ENCODE measurements around the gene TMC7. TPM values are rescaled to one million over a fixed set of nuclear protein-coding genes. Genes with fewer than 3 reads are reported as not detected.
"Not testable (repeated sequence)": the region's sequence is repeated elsewhere in the genome, so short reads cannot be mapped to it uniquely, and the experiment has no call there.

TMC7 gene
- total and polyA plus RNA-seq, 4 experiments from 2014 or later: not detected

GRCh38 chr16:18997001-18997400, 13.3 kb downstream of the TMC7 start:
- CTCF ChIA-PET (ENCODE audit: partially characterized antibody); H3K27me3 ChIP-seq (ENCODE audit: insufficient read depth, low read length); H3K4me1 Mint-ChIP-seq; H3K27me3 Mint-ChIP-seq; H3K4me3 Mint-ChIP-seq; H3K36me3 ChIP-seq (ENCODE audit: insufficient read depth, low read length); H3K4me3 ChIP-seq (ENCODE audit: low read length in 2 of 2); H3K4me1 ChIP-seq (ENCODE audit: insufficient read depth, low read length); H3K36me3 Mint-ChIP-seq; H3K27ac ChIP-seq (ENCODE audit: low read depth, low read length); H3K9me3 Mint-ChIP-seq; H3K27ac Mint-ChIP-seq; H3K9me3 ChIP-seq (ENCODE audit: control insufficient read depth in 1 of 2, low read length in 2 of 2); intact Hi-C loops (cut with micrococcal nuclease); DNase-seq: not testable (repeated sequence)
- POLR2A ChIA-PET (ENCODE audit: partially characterized antibody): interaction anchor here (0.6 kb wide), 1 partner anchor 1741 kb away, joined by 3 read pairs; no protein-coding TSS in a partner anchor

GRCh38 chr16:18999045-18999393, 15.3 kb downstream of the TMC7 start:
- ChIA-PET CTCF (ENCODE audit: partially characterized antibody) (no interaction called here), POLR2A (ENCODE audit: partially characterized antibody) (no interaction called here)
- intact Hi-C loops (cut with micrococcal nuclease): no loop called here
- no peak overlapping the region for H3K4me3 Mint-ChIP-seq
- H3K4me1 Mint-ChIP-seq: no peaks in the 10 kb centered on the region
- Histone ChIP-seq H3K27ac (ENCODE audit: low read depth, low read length) (no peak overlapping the region), H3K36me3 (ENCODE audit: insufficient read depth, low read length) (no peaks in the 10 kb centered on the region), H3K4me3 (ENCODE audit: low read length in 2 of 2) (no peak overlapping the region), H3K4me1 (ENCODE audit: insufficient read depth, low read length) (no peaks in the 10 kb centered on the region), H3K27me3 (ENCODE audit: insufficient read depth, low read length) (no peaks in the 10 kb centered on the region), H3K9me3 (ENCODE audit: control insufficient read depth in 1 of 2, low read length in 2 of 2) (no peaks in the 10 kb centered on the region)
- H3K36me3 Mint-ChIP-seq: no peaks in the 10 kb centered on the region
- peaks cover 0 to 3% (median 0%) of the 10 kb centered on the region in 8 donors for H3K9me3 Mint-ChIP-seq
- H3K27me3 Mint-ChIP-seq: peaks cover 4 to 6% of the 10 kb centered on the region in 2 donors
- H3K27ac Mint-ChIP-seq: no peak overlapping the region
- no peak for DNase-seq

- Histone ChIP-seq H3K27me3 (ENCODE audit: insufficient read depth, low read length) (no peaks in the 10 kb centered on the region), H3K4me3 (ENCODE audit: low read length in 2 of 2) (no peak overlapping the region), H3K36me3 (ENCODE audit: insufficient read depth, low read length) (no peaks in the 10 kb centered on the region), H3K27ac (ENCODE audit: low read depth, low read length) (no peak overlapping the region), H3K4me1 (ENCODE audit: insufficient read depth, low read length) (no peaks in the 10 kb centered on the region), H3K9me3 (ENCODE audit: control insufficient read depth in 1 of 2, low read length in 2 of 2) (no peaks in the 10 kb centered on the region)
- H3K36me3 Mint-ChIP-seq: no peaks in the 10 kb centered on the region
- peaks cover 0 to 1% of the 10 kb centered on the region in 2 donors for H3K27me3 Mint-ChIP-seq
- H3K4me1 Mint-ChIP-seq: no peaks in the 10 kb centered on the region
- DNase-seq: no peak
- ChIA-PET CTCF (ENCODE audit: partially characterized antibody) (interaction anchor here (1.1 kb wide), 1 partner anchor 32 kb away, joined by 3 read pairs; no protein-coding TSS in a partner anchor), POLR2A (ENCODE audit: partially characterized antibody) (no interaction called here)
- H3K9me3 Mint-ChIP-seq: no peaks in the 10 kb centered on the region
- intact Hi-C loops (cut with micrococcal nuclease): no loop called here
- H3K4me3 Mint-ChIP-seq: no peak overlapping the region
- H3K27ac Mint-ChIP-seq: no peak overlapping the region
Observed at GRCh38 chr16:19001788-19002187, 18.1 kb downstream of the TMC7 start.

- H3K27me3 Mint-ChIP-seq: peaks cover 0 to 2% of the 10 kb centered on the region in 2 donors
- Histone ChIP-seq H3K36me3 (ENCODE audit: insufficient read depth, low read length) (no peaks in the 10 kb centered on the region), H3K27ac (ENCODE audit: low read depth, low read length) (no peak overlapping the region), H3K9me3 (ENCODE audit: control insufficient read depth in 1 of 2, low read length in 2 of 2) (no peaks in the 10 kb centered on the region), H3K27me3 (ENCODE audit: insufficient read depth, low read length) (no peaks in the 10 kb centered on the region), H3K4me3 (ENCODE audit: low read length in 2 of 2) (no peak overlapping the region), H3K4me1 (ENCODE audit: insufficient read depth, low read length) (no peaks in the 10 kb centered on the region)
- intact Hi-C loops (cut with micrococcal nuclease): no loop called here
- no peaks in the 10 kb centered on the region for H3K9me3 Mint-ChIP-seq
- ChIA-PET POLR2A (ENCODE audit: partially characterized antibody) (no interaction called here), CTCF (ENCODE audit: partially characterized antibody) (no interaction called here)
- H3K4me1 Mint-ChIP-seq: no peaks in the 10 kb centered on the region
- no peak overlapping the region for H3K27ac Mint-ChIP-seq
- no peak overlapping the region for H3K4me3 Mint-ChIP-seq
- no peaks in the 10 kb centered on the region for H3K36me3 Mint-ChIP-seq
- no peak for DNase-seq
Observed at GRCh38 chr16:19003935-19004334, 20.2 kb downstream of the TMC7 start.

GRCh38 chr16:19005561-19006445, 22.1 kb downstream of the TMC7 start:
- Mint-ChIP-seq H3K27me3 (peaks cover 2% of the 10 kb centered on the region in 2 donors), H3K4me1 (no peaks in the 10 kb centered on the region), H3K27ac (no peak overlapping the region), H3K36me3 (no peaks in the 10 kb centered on the region), H3K4me3 (no peak overlapping the region), H3K9me3 (peaks cover 0 to 7% (median 2%) of the 10 kb centered on the region in 8 donors)
- POLR2A ChIA-PET (ENCODE audit: partially characterized antibody): no interaction called here
- Histone ChIP-seq H3K36me3 (ENCODE audit: insufficient read depth, low read length) (no peaks in the 10 kb centered on the region), H3K27me3 (ENCODE audit: insufficient read depth, low read length) (no peaks in the 10 kb centered on the region), H3K4me1 (ENCODE audit: insufficient read depth, low read length) (no peaks in the 10 kb centered on the region), H3K4me3 (ENCODE audit: low read length in 2 of 2) (no peak overlapping the region), H3K27ac (ENCODE audit: low read depth, low read length) (no peak overlapping the region), H3K9me3 (ENCODE audit: control insufficient read depth in 1 of 2, low read length in 2 of 2) (no peaks in the 10 kb centered on the region)
- DNase-seq: no peak
- intact Hi-C loops (cut with micrococcal nuclease): no loop called here
- CTCF ChIA-PET (ENCODE audit: partially characterized antibody): no interaction called here

GRCh38 chr16:19006446-19007315, 22.9 kb downstream of the TMC7 start:
- intact Hi-C loops (cut with micrococcal nuclease): no loop called here
- no peak overlapping the region for H3K27ac Mint-ChIP-seq
- POLR2A ChIA-PET (ENCODE audit: partially characterized antibody): no interaction called here

More at GRCh38 chr16:19006446-19007315, 22.9 kb downstream of the TMC7 start:
- H3K9me3 ChIP-seq (ENCODE audit: control insufficient read depth in 1 of 2, low read length in 2 of 2): no peaks in the 10 kb centered on the region
- Mint-ChIP-seq H3K36me3 (no peaks in the 10 kb centered on the region), H3K4me1 (no peaks in the 10 kb centered on the region), H3K27me3 (peaks cover 2 to 3% of the 10 kb centered on the region in 2 donors), H3K4me3 (no peak overlapping the region), H3K9me3 (peaks cover 0 to 11% (median 2%) of the 10 kb centered on the region in 8 donors)
- H3K4me1 ChIP-seq (ENCODE audit: insufficient read depth, low read length): no peaks in the 10 kb centered on the region
- no peak for DNase-seq
- H3K27me3 ChIP-seq (ENCODE audit: insufficient read depth, low read length): no peaks in the 10 kb centered on the region
- CTCF ChIA-PET (ENCODE audit: partially characterized antibody): no interaction called here
- H3K36me3 ChIP-seq (ENCODE audit: insufficient read depth, low read length): no peaks in the 10 kb centered on the region
- H3K27ac ChIP-seq (ENCODE audit: low read depth, low read length): no peak overlapping the region
- no peak overlapping the region for H3K4me3 ChIP-seq (ENCODE audit: low read length in 2 of 2)

All from CD4-positive, alpha-beta memory T cell (primary cell).